Activated T-helper 17 cell treated with anti-CD3 and anti-CD28 coated beads, Interleukin-2, amount 50 U/mL, for 72 hours (primary cell): Measurements from ENCODE around the gene HOXB4. TPM values are rescaled to one million over a fixed set of nuclear protein-coding genes. Genes with fewer than 3 reads are reported as not detected.
A peak's percentile ranks its signal among the peaks of the same experiment; 100 is the strongest.

ENCODE experiments used
- ATAC-seq: fragments of 150-1000 bp; cut with Tn5 transposase; replicated peaks from 2 replicates; pipeline ENCODE4 v1.10.0; 2021; ENCODE audit warnings: mild to moderate bottlenecking, moderate library complexity
- H3K27ac Mint-ChIP-seq: one replicate; pipeline ENCODE4 v1.8.0; 2022; ENCODE audit warnings: mixed read lengths
- H3K27me3 Mint-ChIP-seq: one replicate; pipeline ENCODE4 v1.8.0; 2022; ENCODE audit warnings: mixed read lengths
- H3K36me3 Mint-ChIP-seq: one replicate; pipeline ENCODE4 v1.8.0; 2022; ENCODE audit warnings: low read depth, mild to moderate bottlenecking, mixed read lengths
- H3K4me1 Mint-ChIP-seq: one replicate; pipeline ENCODE4 v1.8.0; 2022; ENCODE audit warnings: mixed read lengths
- H3K4me3 Mint-ChIP-seq: one replicate; pipeline ENCODE4 v1.8.0; 2022; ENCODE audit warnings: mild to moderate bottlenecking, mixed read lengths
- H3K9me3 Mint-ChIP-seq: one replicate; pipeline ENCODE4 v1.8.0; 2022; ENCODE audit warnings: mixed read lengths
- total RNA-seq, 2 donors: library from RNA; stranded (reverse); gene quantifications; one replicate each; pipeline ENCODE4 v1.2.3, GENCODE V29; 2022

The HOXB4 gene
- total RNA-seq, 2 donors from 2014 or later, result 2.6 to 2.8 TPM

DNA sequence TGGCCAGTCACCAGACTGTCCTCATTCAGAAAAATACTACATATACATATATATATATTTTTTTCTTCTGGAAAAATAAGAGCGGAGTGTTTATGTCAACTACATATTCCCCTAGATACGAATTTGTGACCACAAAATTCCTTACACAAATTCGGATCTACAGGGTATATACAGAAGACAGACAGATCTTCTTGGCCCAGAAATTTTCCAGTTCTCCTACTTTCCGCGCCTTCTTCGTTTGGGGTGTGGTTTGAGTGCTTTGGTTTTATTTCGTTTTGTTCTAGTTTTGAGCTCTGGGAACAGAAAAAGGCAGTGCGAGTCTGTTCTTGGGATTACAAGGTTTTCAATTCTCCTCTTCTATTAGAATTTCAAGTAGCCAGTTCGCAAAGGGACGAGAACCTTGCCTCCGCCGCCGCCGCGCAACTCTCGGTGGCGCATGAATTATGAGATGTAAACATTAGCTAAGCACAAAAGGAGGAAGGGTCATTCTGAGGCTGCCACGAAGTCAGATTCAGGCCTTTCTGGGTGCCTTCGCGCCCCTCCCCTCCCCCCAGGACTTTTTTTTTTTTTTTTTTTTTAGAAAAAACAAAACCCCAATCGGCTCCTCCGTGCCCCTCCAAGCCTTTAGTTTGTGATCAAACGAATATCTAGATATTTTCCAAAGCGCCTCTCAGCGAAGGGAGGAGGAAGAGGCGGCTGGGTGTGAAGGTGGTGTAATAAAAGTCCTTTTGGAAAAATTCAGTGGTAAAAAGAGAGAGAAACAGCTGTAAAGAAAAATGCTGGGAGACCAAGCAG is 1.8 kb upstream of the HOXB4 start:
- Mint-ChIP-seq H3K27me3 (peaks cover 41% of the 10 kb centered on the region), H3K36me3 (no peaks in the 10 kb centered on the region), H3K9me3 (no peaks in the 10 kb centered on the region)

GRCh38 chr17:48579471-48579759 is 1.3 kb upstream of the HOXB4 start:
- Mint-ChIP-seq H3K27ac (peak overlapping the region; percentile 84), H3K9me3 (no peaks in the 10 kb centered on the region), H3K27me3 (peaks cover 40% of the 10 kb centered on the region), H3K4me3 (peak overlapping the region; percentile 91), H3K4me1 (peaks cover 9% of the 10 kb centered on the region), H3K36me3 (no peaks in the 10 kb centered on the region)
- ATAC-seq, result no peak

More for the DNA sequence above, 1.8 kb upstream of the HOXB4 start:
- peaks cover 12% of the 10 kb centered on the region for H3K4me1 Mint-ChIP-seq
- H3K27ac Mint-ChIP-seq, result no peak overlapping the region
- no peak for ATAC-seq
- peak overlapping the region; percentile 91 for H3K4me3 Mint-ChIP-seq

- peak overlapping the region; percentile 91 for H3K4me3 Mint-ChIP-seq
- peak; percentile 77 for ATAC-seq
- H3K9me3 Mint-ChIP-seq, result no peaks in the 10 kb centered on the region
- H3K27me3 Mint-ChIP-seq, result peaks cover 36% of the 10 kb centered on the region
- no peaks in the 10 kb centered on the region for H3K36me3 Mint-ChIP-seq
- H3K4me1 Mint-ChIP-seq, result peaks cover 9% of the 10 kb centered on the region
- H3K27ac Mint-ChIP-seq, result peak overlapping the region; percentile 84
Measured at GRCh38 chr17:48578616-48579470, 693 bp upstream of the HOXB4 start.

DNA sequence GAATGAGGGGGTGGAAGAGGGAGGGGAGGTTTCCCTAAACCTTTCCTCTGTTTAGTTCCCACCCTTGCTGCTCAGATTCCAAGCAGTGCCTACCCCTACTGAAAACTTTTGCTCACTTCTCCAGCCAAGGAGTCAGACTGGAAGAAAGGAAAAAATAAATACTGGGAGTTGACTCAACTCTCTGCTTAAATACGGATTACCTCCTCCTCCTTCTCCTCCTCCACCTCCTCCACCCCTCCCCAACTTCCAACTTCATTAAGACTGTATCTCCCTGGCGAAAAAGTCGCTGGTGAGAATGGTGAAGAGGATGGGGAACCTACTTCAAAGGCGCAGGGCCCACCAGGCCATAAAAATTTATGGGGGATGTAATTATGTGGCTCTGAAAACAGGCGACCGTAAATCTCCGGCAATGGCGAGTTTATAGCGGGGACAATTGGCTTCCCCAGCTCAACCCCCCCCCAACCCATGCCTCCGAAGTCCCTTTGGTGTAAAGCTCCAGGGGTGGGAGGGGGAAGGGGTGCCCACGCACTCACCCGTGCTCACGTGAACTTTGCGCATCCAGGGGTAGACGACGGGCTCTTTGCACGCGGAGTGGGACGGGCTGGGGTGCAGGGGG is 712 bp downstream of the HOXB4 start:
- H3K4me3 Mint-ChIP-seq, result peak overlapping the region; percentile 91
- no peaks in the 10 kb centered on the region for H3K9me3 Mint-ChIP-seq
- no peaks in the 10 kb centered on the region for H3K36me3 Mint-ChIP-seq
- peak overlapping the region; percentile 50 for H3K27ac Mint-ChIP-seq
- H3K4me1 Mint-ChIP-seq, result peaks cover 9% of the 10 kb centered on the region
- H3K27me3 Mint-ChIP-seq, result peaks cover 25% of the 10 kb centered on the region
- ATAC-seq, result peak; percentile 1

- Mint-ChIP-seq H3K27ac (no peak overlapping the region), H3K9me3 (no peaks in the 10 kb centered on the region), H3K4me3 (peak overlapping the region; percentile 91), H3K4me1 (peaks cover 9% of the 10 kb centered on the region), H3K36me3 (no peaks in the 10 kb centered on the region), H3K27me3 (peaks cover 23% of the 10 kb centered on the region)
- ATAC-seq, result no peak
Measured at GRCh38 chr17:48576479-48577309, 1.5 kb downstream of the HOXB4 start.

GRCh38 chr17:48575673-48576478 is 2.3 kb downstream of the HOXB4 start:
- Mint-ChIP-seq H3K36me3 (no peaks in the 10 kb centered on the region), H3K4me3 (no peak overlapping the region), H3K27ac (no peak overlapping the region), H3K9me3 (no peaks in the 10 kb centered on the region), H3K4me1 (peaks cover 9% of the 10 kb centered on the region), H3K27me3 (peaks cover 19% of the 10 kb centered on the region)
- ATAC-seq, result no peak

DNA sequence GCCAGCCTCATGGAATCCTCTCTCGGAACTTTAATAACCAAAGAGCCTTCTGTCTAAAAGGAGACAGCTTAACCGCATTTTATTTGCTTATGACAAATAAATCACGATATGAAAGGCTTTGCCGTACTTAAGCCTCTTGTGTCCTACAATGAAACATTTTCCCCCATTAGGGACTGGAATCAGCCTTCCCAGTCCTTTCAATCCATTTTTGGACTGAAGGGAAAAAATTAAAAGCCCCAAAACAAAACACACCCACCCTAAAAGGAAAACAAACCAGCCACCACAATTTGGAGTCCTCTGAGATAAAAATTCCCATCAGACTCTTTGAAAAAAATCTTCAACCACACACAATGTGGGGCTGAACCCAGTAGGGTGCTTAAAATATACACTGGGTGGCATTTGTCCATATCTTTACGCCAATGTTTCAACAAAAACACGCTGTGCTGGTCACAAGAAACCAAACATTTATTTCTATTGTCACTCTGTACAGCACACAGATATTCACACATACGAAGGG is 3.0 kb downstream of the HOXB4 start:
- no peak for ATAC-seq
- H3K27me3 Mint-ChIP-seq, result peaks cover 12% of the 10 kb centered on the region
- H3K4me3 Mint-ChIP-seq, result no peak overlapping the region
- peaks cover 9% of the 10 kb centered on the region for H3K4me1 Mint-ChIP-seq
- no peaks in the 10 kb centered on the region for H3K9me3 Mint-ChIP-seq
- no peaks in the 10 kb centered on the region for H3K36me3 Mint-ChIP-seq
- H3K27ac Mint-ChIP-seq, result no peak overlapping the region

DNA sequence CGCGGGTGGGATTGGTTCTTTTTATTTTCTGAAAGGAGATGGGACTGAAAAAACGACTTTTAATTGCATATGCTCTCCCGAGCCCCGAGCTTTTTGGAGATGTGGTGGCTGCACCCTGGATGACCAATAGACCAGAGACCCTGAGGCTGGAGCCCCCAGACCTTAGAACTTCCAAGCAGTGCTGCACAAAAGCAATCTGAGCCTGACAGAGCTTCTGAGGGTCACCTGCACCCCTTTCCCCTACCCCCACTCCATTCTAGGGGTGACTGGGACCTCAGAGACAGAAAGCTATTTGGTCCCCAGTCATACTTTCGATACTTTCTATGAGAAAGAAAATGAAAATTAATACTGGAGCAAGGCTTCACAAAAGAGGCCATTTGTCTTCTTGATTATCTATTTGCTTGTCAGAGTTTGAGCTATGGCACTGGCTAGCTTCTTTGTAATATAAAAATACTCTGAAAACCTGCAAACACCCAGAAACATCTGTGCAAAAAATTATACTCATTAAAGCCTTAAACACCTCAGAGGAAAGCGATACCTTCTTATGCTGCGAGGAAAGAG is 3.6 kb downstream of the HOXB4 start:
- Mint-ChIP-seq H3K27me3 (peaks cover 8% of the 10 kb centered on the region), H3K4me1 (peaks cover 4% of the 10 kb centered on the region), H3K9me3 (no peaks in the 10 kb centered on the region), H3K27ac (no peak overlapping the region), H3K4me3 (no peak overlapping the region), H3K36me3 (no peaks in the 10 kb centered on the region)
- no peak for ATAC-seq

GRCh38 chr17:48571826-48572417 is 6.2 kb downstream of the HOXB4 start:
- Mint-ChIP-seq H3K36me3 (no peaks in the 10 kb centered on the region), H3K27me3 (peaks cover 7% of the 10 kb centered on the region), H3K4me3 (no peak overlapping the region), H3K9me3 (no peaks in the 10 kb centered on the region), H3K27ac (no peak overlapping the region), H3K4me1 (no peaks in the 10 kb centered on the region)
- ATAC-seq, result no peak

- Mint-ChIP-seq H3K27me3 (peaks cover 7% of the 10 kb centered on the region), H3K27ac (no peak overlapping the region), H3K4me1 (no peaks in the 10 kb centered on the region), H3K36me3 (no peaks in the 10 kb centered on the region), H3K9me3 (no peaks in the 10 kb centered on the region), H3K4me3 (no peak overlapping the region)
- no peak for ATAC-seq
Measured at GRCh38 chr17:48571024-48571818, 6.9 kb downstream of the HOXB4 start.

DNA sequence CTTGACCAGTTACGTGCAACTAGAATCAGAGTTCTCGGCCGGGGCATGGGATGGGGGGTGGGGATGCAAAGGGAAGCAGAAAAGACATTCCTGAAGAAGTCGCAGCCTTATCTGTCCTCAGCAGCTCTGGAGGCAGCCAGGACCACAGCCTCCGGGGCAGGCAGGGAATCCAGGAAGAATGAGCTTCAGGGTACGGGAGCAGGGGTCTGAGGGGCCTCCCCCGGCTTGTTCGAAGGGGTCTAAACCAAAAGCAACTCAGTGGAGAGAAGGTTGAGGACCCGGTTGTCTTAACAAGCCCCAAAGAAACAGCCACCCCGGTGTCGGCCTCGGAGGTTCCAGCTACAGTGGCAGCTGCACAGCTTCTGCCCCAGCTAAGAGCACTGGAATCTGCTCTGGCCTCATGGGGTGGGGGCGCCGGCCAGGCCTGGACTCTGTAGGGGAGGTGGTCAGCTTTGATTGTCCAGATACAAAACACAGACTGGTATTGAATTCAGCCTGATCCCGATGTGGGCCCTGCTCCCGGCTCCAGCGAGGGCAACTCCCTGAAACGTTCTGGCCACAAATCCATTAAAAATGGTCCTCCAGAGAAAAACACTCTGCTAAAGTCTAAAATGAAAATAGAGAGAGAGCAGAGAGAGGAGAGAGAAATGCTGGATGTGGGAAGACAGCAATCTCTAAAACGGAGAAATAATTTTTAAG is 7.7 kb downstream of the HOXB4 start:
- Mint-ChIP-seq H3K36me3 (no peaks in the 10 kb centered on the region), H3K27me3 (peaks cover 7% of the 10 kb centered on the region), H3K27ac (no peak overlapping the region), H3K4me1 (no peaks in the 10 kb centered on the region), H3K9me3 (no peaks in the 10 kb centered on the region), H3K4me3 (no peak overlapping the region)
- ATAC-seq, result no peak
